H7 (cell line): ENCODE data around the gene TTC7B. TPM values are rescaled to one million over a fixed set of nuclear protein-coding genes. Genes with fewer than 3 reads are reported as not detected.

Source experiments
- DNase-seq: peaks from one replicate; pipeline ENCODE4 v3.0.0; 2012
- H3K27me3 ChIP-seq: 2 replicates; pipeline ENCODE4 v1.6.0; 2011; ENCODE audit warnings: mild to moderate bottlenecking, low read length; ENCODE audit not compliant: control insufficient read depth, insufficient read depth
- H3K36me3 ChIP-seq: replicated peaks from 2 replicates; pipeline ENCODE4 v1.5.1; 2011; ENCODE audit warnings: low read length; ENCODE audit not compliant: control insufficient read depth, insufficient read depth
- H3K4me3 ChIP-seq: 2 replicates; pipeline ENCODE4 v1.5.1; 2011; ENCODE audit warnings: low read depth, mild to moderate bottlenecking, control low read depth, low read length, moderate library complexity; ENCODE audit not compliant: insufficient read depth
- total RNA-seq: library from RNA; depleted of rRNA; stranded (reverse); fragments of >200 nt; shearing (Covaris generic); gene quantifications from 2 replicates; pipeline ENCODE4 v1.2.3, GENCODE V29; 2014

Gene TTC7B
- total RNA-seq, 1 experiment from 2014 or later: 27.4 TPM

GRCh38 chr14:90693413-90693812, 122.8 kb downstream of the TTC7B start:
- DNase-seq: no peak

GRCh38 chr14:90692826-90693225, 123.4 kb downstream of the TTC7B start:
- H3K27me3 ChIP-seq: no peaks in the 10 kb centered on the region
- no peak overlapping the region for H3K4me3 ChIP-seq
- no peak for DNase-seq
- H3K36me3 ChIP-seq: no peaks in the 10 kb centered on the region

More at GRCh38 chr14:90693413-90693812, 122.8 kb downstream of the TTC7B start:
- Histone ChIP-seq H3K4me3 (no peak overlapping the region), H3K36me3 (no peaks in the 10 kb centered on the region), H3K27me3 (no peaks in the 10 kb centered on the region)

GRCh38 chr14:90692061-90692460, 124.2 kb downstream of the TTC7B start:
- H3K27me3 ChIP-seq: no peaks in the 10 kb centered on the region
- no peak for DNase-seq
- H3K36me3 ChIP-seq: no peaks in the 10 kb centered on the region
- no peak overlapping the region for H3K4me3 ChIP-seq

GRCh38 chr14:90691627-90692026, 124.6 kb downstream of the TTC7B start:
- no peak overlapping the region for H3K4me3 ChIP-seq
- no peaks in the 10 kb centered on the region for H3K27me3 ChIP-seq
- H3K36me3 ChIP-seq: no peaks in the 10 kb centered on the region
- DNase-seq: no peak

- no peak overlapping the region for H3K4me3 ChIP-seq
- H3K36me3 ChIP-seq: no peaks in the 10 kb centered on the region
- no peak for DNase-seq
- H3K27me3 ChIP-seq: no peaks in the 10 kb centered on the region
These were observed 128.6 kb downstream of the TTC7B start for GRCh38 chr14:90687680-90688079.

GRCh38 chr14:90682615-90683014, 133.6 kb downstream of the TTC7B start:
- no peak overlapping the region for H3K4me3 ChIP-seq
- no peaks in the 10 kb centered on the region for H3K27me3 ChIP-seq
- H3K36me3 ChIP-seq: no peaks in the 10 kb centered on the region
- DNase-seq: no peak

- Histone ChIP-seq H3K4me3 (no peak overlapping the region), H3K27me3 (no peaks in the 10 kb centered on the region), H3K36me3 (no peaks in the 10 kb centered on the region)
- DNase-seq: no peak
These were observed 134.3 kb downstream of the TTC7B start for GRCh38 chr14:90681929-90682328.

- no peak overlapping the region for H3K4me3 ChIP-seq
- no peak for DNase-seq
- no peaks in the 10 kb centered on the region; the same call in 1 of the 2 replicates for H3K36me3 ChIP-seq
- H3K27me3 ChIP-seq: no peaks in the 10 kb centered on the region
These were observed 137.3 kb downstream of the TTC7B start for GRCh38 chr14:90678846-90679362.

GRCh38 chr14:90678420-90678819, 137.8 kb downstream of the TTC7B start:
- no peak for DNase-seq
- Histone ChIP-seq H3K27me3 (no peaks in the 10 kb centered on the region), H3K36me3 (no peaks in the 10 kb centered on the region; the same call in 1 of the 2 replicates), H3K4me3 (no peak overlapping the region)

- no peak for DNase-seq
- Histone ChIP-seq H3K4me3 (no peak overlapping the region), H3K36me3 (no peaks in the 10 kb centered on the region; the same call in 1 of the 2 replicates), H3K27me3 (no peaks in the 10 kb centered on the region)
These were observed 138.7 kb downstream of the TTC7B start for GRCh38 chr14:90677484-90678050.

- DNase-seq: no peak
- no peaks in the 10 kb centered on the region; the same call in 1 of the 2 replicates for H3K36me3 ChIP-seq
These were observed 139.3 kb downstream of the TTC7B start for GRCh38 chr14:90676912-90677311.

GRCh38 chr14:90676356-90676755, 139.9 kb downstream of the TTC7B start:
- H3K36me3 ChIP-seq: no peaks in the 10 kb centered on the region; the same call in 1 of the 2 replicates
- H3K4me3 ChIP-seq: no peak overlapping the region
- DNase-seq: no peak
- H3K27me3 ChIP-seq: no peaks in the 10 kb centered on the region

More at GRCh38 chr14:90676912-90677311, 139.3 kb downstream of the TTC7B start:
- Histone ChIP-seq H3K27me3 (no peaks in the 10 kb centered on the region), H3K4me3 (no peak overlapping the region)

- Histone ChIP-seq H3K4me3 (no peak overlapping the region), H3K36me3 (no peaks in the 10 kb centered on the region; the same call in 1 of the 2 replicates), H3K27me3 (no peaks in the 10 kb centered on the region)
- DNase-seq: no peak
These were observed 140.8 kb downstream of the TTC7B start for GRCh38 chr14:90675399-90675798.

GRCh38 chr14:90674716-90675115, 141.5 kb downstream of the TTC7B start:
- Histone ChIP-seq H3K27me3 (no peaks in the 10 kb centered on the region), H3K36me3 (no peaks in the 10 kb centered on the region; the same call in 1 of the 2 replicates), H3K4me3 (no peak overlapping the region)
- no peak for DNase-seq

GRCh38 chr14:90674043-90674670, 142.1 kb downstream of the TTC7B start:
- Histone ChIP-seq H3K27me3 (no peaks in the 10 kb centered on the region), H3K36me3 (no peaks in the 10 kb centered on the region; the same call in 1 of the 2 replicates), H3K4me3 (no peak overlapping the region)
- no peak for DNase-seq
